Loucy (cell line): ENCODE measurements around the gene C11orf68.

Source experiments
- CTCF ChIP-seq: fragments of 200-600 bp; sonication (generic); conservative IDR thresholded peaks from 2 replicates; pipeline ENCODE4 v1.5.1; 2014; ENCODE audit warnings: mild to moderate bottlenecking, antibody characterized with exemption, low read length
- EZH2phosphoT487 ChIP-seq: fragments of 200-600 bp; IDR thresholded peaks from 2 replicates; pipeline ENCODE4 v1.6.1; 2018; ENCODE audit warnings: antibody characterized with exemption, mild to moderate bottlenecking, moderate library complexity, borderline replicate concordance

GRCh38 chr11:65879617-65880016, 39.2 kb downstream of the C11orf68 start, which contains the start of gene CTSW:
- TF ChIP-seq CTCF (no peak), EZH2phosphoT487 (no peak)
